DOHH2 (cell line): ENCODE results near the gene ADCY3.

ENCODE experiments used
- CTCF ChIP-seq: fragments of 200-600 bp; sonication (generic); IDR thresholded peaks from one replicate; pipeline ENCODE4 v1.5.1; 2014; ENCODE audit warnings: antibody characterized with exemption, mild to moderate bottlenecking, low read depth, low read length; ENCODE audit not compliant: poor library complexity, severe bottlenecking
- EZH2phosphoT487 ChIP-seq: fragments of 200-600 bp; sonication (generic); IDR thresholded peaks from 2 replicates; pipeline ENCODE4 v1.6.1; 2017; ENCODE audit warnings: borderline replicate concordance, mild to moderate bottlenecking, antibody characterized with exemption, low read length, moderate library complexity, mixed read lengths

GRCh38 chr2:24816884-24817283 is 103.2 kb downstream of the ADCY3 start:
- no peak for TF ChIP-seq CTCF
- TF ChIP-seq EZH2phosphoT487 = no peak
